ENCODE results near the gene ELL. TPM values are rescaled to one million over a fixed set of nuclear protein-coding genes. Genes with fewer than 3 reads are reported as not detected.

Gene ELL
- total RNA-seq, 1 donor from 2014 or later = 9.7 TPM

- DNase-seq (ENCODE audit: low read depth) (peak; percentile 88), FAIRE-seq (peak; percentile 96)
- Histone ChIP-seq H3K36me3 (ENCODE audit: control insufficient read depth, insufficient read depth, low read length) (no peaks in the 10 kb centered on the region), H3K27me3 (ENCODE audit: control insufficient read depth, insufficient read depth, low read length) (no peaks in the 10 kb centered on the region), H3K4me3 (ENCODE audit: low read depth, low read length) (no peak overlapping the region)
- TF ChIP-seq CTCF (IDR thresholded peaks at IDR 0.05; ENCODE audit: insufficient read depth, low read length, severe bottlenecking) = peak; percentile 29
Observed at GRCh38 chr19:18496167-18496979, 25.5 kb downstream of the ELL start.

- no peak for TF ChIP-seq CTCF (IDR thresholded peaks at IDR 0.05; ENCODE audit: insufficient read depth, low read length, severe bottlenecking)
- Histone ChIP-seq H3K27me3 (ENCODE audit: control insufficient read depth, insufficient read depth, low read length) (no peaks in the 10 kb centered on the region), H3K4me3 (ENCODE audit: low read depth, low read length) (no peak overlapping the region), H3K36me3 (ENCODE audit: control insufficient read depth, insufficient read depth, low read length) (no peaks in the 10 kb centered on the region)
- DNase-seq (ENCODE audit: low read depth) = no peak
- no peak for FAIRE-seq
Observed at GRCh38 chr19:18495204-18495911, 26.5 kb downstream of the ELL start.

GRCh38 chr19:18494267-18494607 lies 27.6 kb downstream of the ELL start:
- no peak for FAIRE-seq
- no peak for TF ChIP-seq CTCF (IDR thresholded peaks at IDR 0.05; ENCODE audit: insufficient read depth, low read length, severe bottlenecking)
- Histone ChIP-seq H3K36me3 (ENCODE audit: control insufficient read depth, insufficient read depth, low read length) (no peaks in the 10 kb centered on the region), H3K27me3 (ENCODE audit: control insufficient read depth, insufficient read depth, low read length) (no peaks in the 10 kb centered on the region), H3K4me3 (ENCODE audit: low read depth, low read length) (no peak overlapping the region)
- no peak for DNase-seq (ENCODE audit: low read depth)

- no peak for TF ChIP-seq CTCF (IDR thresholded peaks at IDR 0.05; ENCODE audit: insufficient read depth, low read length, severe bottlenecking)
- Histone ChIP-seq H3K4me3 (ENCODE audit: low read depth, low read length) (no peak overlapping the region), H3K27me3 (ENCODE audit: control insufficient read depth, insufficient read depth, low read length) (no peaks in the 10 kb centered on the region), H3K36me3 (ENCODE audit: control insufficient read depth, insufficient read depth, low read length) (no peaks in the 10 kb centered on the region)
- FAIRE-seq (peak; percentile 23), DNase-seq (ENCODE audit: low read depth) (no peak)
Observed at GRCh38 chr19:18493440-18494266, 28.2 kb downstream of the ELL start.

DNA sequence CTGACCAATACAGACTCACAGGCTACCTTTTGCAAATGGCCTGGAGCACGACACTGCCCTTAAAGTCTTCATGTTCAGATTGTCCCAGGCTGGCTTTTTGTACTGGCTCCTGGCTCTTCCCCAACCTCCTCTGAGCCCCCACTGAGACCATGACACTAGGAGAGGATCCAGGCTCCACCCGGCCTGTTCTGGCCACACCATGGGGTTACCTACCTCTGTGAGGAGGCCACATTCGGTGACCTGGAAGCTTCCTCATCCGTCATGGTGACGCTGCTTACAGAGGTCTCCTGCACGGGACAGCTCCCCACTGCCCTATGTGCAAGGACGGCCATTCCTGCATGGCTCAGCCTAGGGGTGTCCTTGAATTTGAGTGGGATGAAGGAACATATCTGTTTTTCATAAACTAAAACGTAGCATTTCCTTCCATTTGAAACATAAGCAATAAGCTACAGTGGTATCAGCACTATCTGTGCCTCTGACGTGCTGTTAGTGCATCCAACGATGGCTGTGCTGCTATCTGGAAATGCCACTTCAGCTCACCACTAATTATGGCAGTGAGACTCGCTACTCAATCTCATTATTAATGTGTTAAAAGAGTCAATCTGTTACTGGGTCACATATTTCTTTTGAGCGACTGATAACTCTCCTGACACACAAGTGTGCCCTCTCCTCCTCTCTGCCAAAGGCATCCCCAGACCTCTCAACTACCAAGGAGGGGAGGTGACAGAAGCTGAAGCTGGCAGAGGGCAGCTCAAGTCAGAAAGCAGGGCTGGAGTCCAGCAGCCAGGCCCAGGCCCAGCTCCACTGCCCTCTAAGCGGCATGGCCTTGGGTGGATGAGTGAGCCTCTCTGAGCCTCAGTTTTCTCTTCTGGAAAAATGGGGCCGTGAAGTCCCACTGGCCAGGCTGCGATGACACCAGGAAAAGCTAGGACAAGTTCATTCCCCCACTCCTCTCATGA lies 29.6 kb downstream of the ELL start:
- TF ChIP-seq CTCF (IDR thresholded peaks at IDR 0.05; ENCODE audit: insufficient read depth, low read length, severe bottlenecking) = no peak
- FAIRE-seq = no peak
- no peaks in the 10 kb centered on the region for H3K36me3 ChIP-seq (ENCODE audit: control insufficient read depth, insufficient read depth, low read length)
- no peak for DNase-seq (ENCODE audit: low read depth)
- no peaks in the 10 kb centered on the region for H3K27me3 ChIP-seq (ENCODE audit: control insufficient read depth, insufficient read depth, low read length)
- H3K4me3 ChIP-seq (ENCODE audit: low read depth, low read length) = no peak overlapping the region
